Activated CD4-positive, alpha-beta T cell treated with anti-CD3 and anti-CD28 coated beads, Interleukin-10, Interleukin-2, amounts not matched to agents 100 ng/mL and 50 ng/mL, durations not matched to agents 16 hours and 8 hours (primary cell): ENCODE data around the gene ZCCHC10.
"Not testable (repeated sequence)": the region's sequence is repeated elsewhere in the genome, so short reads cannot be mapped to it uniquely, and the experiment has no call there.

Source experiments
- DNase-seq: peaks from one replicate; pipeline ENCODE4 v3.0.0-alpha.2; 2020

ZCCHC10 gene

GRCh38 chr5:132971483-132972435 lies 54.6 kb downstream of the ZCCHC10 start:
- no peak for DNase-seq

DNA sequence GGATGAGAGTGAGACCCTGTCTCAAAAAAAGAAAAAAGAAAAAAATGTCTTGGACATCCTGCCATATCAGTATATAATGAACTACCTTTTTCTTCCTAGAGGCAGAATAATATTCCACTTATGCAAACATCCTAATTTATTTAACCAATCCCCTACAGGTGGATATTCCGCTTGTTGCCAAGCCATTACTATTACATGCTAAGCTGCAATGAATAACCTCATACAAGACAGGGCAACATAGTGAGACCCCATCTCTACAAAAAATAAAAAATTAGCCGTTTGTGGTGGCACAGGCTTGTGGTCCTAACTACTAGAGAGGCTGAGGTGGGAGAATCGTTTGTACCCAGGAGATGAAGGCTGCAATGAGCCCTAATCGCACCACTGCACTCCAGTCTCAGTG lies 61.2 kb downstream of the ZCCHC10 start:
- DNase-seq = no peak

DNA sequence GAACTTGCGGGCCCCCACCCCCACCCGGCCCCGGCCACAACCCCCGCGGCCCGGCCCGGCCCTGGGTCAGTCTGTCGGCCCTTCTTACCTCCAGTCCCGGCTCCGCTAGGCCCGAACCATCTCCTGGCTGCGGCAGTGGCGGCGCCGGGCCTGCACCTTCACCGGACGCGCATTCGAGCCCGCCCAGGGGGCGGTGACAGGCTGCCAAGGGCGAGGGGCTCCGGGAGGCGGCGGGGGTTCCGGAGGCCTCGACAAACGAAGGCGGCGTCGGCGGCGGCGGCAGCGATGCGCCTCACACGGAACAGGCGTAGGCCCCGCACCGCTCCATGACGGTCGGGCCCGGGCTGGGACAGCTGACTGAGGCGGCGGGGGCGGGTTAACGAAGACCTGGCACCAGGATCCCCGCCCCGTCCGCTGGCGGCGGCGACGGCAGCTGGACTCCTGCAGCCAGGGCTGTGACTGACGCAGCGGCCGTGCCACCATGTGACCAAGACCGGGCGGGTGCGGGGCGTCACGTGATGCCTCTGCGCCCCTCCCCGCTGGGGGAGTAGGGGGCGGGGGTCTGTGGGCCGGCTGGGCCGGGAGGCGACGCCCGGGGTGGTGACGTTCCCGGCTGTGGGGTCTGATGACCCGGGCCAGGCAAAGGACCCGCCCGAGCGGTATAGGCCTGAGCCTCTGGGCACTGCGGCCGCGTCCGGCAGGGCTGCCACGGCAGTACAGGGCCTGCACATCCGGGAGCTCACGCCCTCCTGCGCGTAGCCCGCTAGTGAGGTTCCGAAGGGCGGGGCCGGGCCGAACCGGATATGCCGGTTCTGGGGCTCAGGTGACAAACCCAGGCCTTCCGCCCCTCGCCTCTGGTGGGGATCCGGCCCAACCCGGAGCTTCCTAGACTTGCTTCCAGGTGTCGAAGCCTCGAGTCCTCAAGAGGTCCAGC lies 62.9 kb downstream of the ZCCHC10 start, which contains the start of gene AFF4:
Gene AFF4 (minus strand): TSS at position 464 of the 934 bp plus-strand sequence. CDS start 26,445 bp downstream, outside the sequence.
- DNase-seq = peak; percentile 95

DNA sequence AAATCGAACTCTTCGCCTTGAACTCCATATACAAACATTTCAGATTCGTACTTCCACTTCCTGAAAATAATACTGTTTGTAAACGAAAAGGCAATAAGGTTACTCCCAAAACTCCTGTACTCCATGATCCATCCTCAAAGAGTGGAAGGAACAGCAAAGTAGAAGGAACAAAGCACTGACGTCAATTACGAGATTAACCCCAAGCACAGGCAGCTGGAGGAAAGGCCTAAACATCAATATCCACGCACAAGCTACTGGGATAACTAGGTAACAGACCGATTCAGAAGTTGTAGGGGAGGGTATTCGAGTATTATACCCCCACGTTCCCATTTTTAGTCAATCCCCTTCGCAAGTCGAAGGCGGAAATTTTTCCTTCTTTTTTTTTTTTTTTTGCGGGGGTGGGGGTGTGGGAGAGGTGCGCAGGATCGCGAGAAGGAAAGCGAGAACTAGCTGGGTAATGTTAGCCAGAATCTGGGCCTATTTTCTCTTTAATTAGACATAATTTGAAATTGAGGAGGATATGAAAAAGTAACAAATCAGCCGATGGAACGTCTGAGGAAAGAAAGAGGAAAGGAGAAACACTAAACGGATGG lies 63.8 kb downstream of the ZCCHC10 start:
- DNase-seq = peak; percentile 19

- no peak for DNase-seq
Observed at GRCh38 chr5:132961887-132962286, 64.5 kb downstream of the ZCCHC10 start.

GRCh38 chr5:132961123-132961815 lies 65.1 kb downstream of the ZCCHC10 start:
- DNase-seq = not testable (repeated sequence)

DNA sequence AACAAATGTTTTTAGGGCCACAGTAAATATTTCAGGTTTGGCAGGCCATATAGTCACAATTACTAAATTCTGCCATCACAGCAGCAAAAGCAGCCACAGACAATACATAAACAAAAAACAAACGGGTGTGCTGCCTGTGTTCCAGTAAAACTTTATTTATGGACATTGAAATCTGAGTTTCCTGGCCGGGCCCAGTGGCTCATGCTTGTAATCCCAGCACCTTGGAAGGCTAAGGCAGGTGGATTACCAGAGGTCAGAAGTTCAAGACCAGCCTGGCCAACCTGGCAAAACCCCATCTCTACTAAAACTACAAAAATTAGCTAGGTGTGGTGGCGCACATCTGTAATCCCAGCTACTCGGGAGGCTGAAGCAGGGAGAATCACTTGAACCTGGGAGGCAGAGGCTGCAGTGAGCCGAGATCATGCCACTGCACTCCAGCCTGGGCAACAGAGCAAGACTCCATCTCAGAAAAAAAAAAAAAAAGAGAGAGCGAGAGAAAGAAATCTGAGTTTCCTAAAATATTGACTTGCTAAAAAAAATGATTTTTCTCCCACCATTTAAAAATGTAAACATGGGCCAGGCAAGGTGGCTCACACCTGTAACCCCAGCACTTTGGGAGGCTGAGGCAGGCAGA lies 70.1 kb downstream of the ZCCHC10 start:
- DNase-seq = not testable (repeated sequence)

GRCh38 chr5:132953710-132954109 lies 72.6 kb downstream of the ZCCHC10 start:
- no peak for DNase-seq

DNA sequence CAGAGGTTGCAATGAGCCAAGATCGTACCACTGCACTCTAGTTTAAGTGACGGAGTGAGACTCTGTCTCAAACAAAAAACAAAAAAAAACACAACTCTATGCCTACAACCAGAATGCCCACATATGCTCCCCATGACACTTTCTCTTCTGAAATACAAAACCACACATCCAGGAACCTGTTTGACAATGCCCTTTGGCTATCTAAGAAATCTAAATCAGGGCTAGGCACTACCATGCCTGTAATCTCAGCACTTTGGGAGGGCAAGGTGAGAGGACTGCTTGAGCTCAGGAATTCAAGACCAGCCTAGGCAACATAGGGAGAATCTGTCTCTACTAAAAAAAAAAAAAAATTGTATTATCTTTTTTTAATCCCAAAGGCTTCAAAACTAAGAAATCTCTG lies 73.5 kb downstream of the ZCCHC10 start:
- DNase-seq = no peak

GRCh38 chr5:132951897-132952296 lies 74.5 kb downstream of the ZCCHC10 start:
- no peak for DNase-seq

DNA sequence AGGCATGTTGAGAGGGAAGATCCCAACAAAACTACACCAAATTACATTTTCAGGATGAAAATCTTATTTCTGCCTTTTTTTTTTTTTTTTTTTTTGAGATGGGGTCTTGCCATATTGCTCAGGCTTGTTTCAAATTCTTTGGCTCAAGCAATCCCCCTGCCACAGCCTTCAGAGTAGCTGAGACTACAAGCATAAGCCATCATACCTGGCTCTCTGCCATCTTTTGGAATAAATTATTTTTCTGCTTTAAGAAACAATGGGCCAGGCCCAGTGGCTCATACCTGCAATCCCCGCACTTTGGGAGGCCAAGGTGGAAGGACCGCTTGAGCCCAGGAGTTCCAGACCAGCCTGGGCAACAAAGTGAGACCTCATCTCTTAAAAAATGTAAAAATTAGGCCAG lies 77.2 kb downstream of the ZCCHC10 start:
- no peak for DNase-seq

DNA sequence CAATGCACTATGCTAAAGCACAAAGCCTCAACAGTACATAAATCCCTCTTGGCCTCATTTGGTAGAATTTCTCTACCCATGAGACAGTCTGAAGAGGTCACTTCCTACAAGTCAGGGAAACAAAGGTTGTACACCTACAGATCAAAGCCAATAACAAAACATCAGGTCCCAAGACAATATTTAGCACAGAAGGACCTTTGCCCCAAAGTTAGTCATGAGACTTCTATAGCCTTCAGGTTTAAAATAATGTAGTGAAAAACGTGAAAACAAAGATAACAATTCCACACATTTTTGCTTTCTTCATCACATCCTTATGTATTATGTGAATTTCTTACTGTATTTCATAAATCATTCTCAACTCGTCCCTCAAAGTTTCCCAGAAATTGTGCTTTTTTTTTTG lies 78.7 kb downstream of the ZCCHC10 start:
- no peak for DNase-seq
